Measurements from ENCODE around the gene TADA1. TPM values are rescaled to one million over a fixed set of nuclear protein-coding genes. Genes with fewer than 3 reads are reported as not detected.

Gene TADA1
- total RNA-seq, 1 experiment from 2014 or later = 14.7 TPM

DNA sequence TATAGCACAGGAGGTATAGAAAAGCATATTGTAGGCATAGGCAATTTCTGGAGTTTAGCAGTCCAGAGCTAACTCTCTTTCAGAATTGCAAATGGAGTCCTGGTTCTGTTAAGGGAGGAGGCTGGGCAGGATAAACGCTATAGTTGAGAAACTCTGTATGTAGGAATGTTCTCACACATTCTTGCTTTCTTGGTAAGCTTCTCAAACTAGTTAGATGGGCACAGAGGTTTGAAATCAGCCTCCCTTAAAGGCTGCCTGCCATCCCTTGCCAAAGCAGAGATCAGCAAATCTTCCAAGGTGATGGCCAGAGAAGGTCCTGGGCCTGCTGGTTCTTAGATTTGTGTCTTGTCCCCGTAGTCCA, 42.9 kb upstream of the TADA1 start:
- Mint-ChIP-seq H3K27me3 (ENCODE audit: insufficient read depth, unreplicated experiment) (no peaks in the 10 kb centered on the region), H3K27ac (ENCODE audit: low read depth, unreplicated experiment) (no peak overlapping the region), H3K4me1 (ENCODE audit: insufficient read depth, unreplicated experiment) (peaks cover 6% of the 10 kb centered on the region), H3K4me3 (ENCODE audit: unreplicated experiment) (no peak overlapping the region), H3K36me3 (ENCODE audit: insufficient read depth, unreplicated experiment) (no peaks in the 10 kb centered on the region), H3K9me3 (ENCODE audit: unreplicated experiment) (no peaks in the 10 kb centered on the region)
- TF ChIP-seq, protein P1, sequence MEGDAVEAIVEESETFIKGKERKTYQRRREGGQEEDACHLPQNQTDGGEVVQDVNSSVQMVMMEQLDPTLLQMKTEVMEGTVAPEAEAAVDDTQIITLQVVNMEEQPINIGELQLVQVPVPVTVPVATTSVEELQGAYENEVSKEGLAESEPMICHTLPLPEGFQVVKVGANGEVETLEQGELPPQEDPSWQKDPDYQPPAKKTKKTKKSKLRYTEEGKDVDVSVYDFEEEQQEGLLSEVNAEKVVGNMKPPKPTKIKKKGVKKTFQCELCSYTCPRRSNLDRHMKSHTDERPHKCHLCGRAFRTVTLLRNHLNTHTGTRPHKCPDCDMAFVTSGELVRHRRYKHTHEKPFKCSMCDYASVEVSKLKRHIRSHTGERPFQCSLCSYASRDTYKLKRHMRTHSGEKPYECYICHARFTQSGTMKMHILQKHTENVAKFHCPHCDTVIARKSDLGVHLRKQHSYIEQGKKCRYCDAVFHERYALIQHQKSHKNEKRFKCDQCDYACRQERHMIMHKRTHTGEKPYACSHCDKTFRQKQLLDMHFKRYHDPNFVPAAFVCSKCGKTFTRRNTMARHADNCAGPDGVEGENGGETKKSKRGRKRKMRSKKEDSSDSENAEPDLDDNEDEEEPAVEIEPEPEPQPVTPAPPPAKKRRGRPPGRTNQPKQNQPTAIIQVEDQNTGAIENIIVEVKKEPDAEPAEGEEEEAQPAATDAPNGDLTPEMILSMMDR (IDR thresholded peaks at IDR 0.05; ENCODE audit: unreplicated experiment) = no peak
- POLR2A ChIA-PET = no interaction called here
- no TSS peak for BruUV-seq (replicated peaks)
- DNase-seq (ENCODE audit: unreplicated experiment) = no peak
- CTCF ChIA-PET = interaction anchor here (0.6 to 32.8 kb wide), 4 partner anchors 9 to 301 kb away, joined by 3 to 1662 read pairs (median 9); no protein-coding TSS in a partner anchor
- intact Hi-C loops (cut with micrococcal nuclease) = loop anchor here (10.0 kb wide), 1 partner anchor 206 kb away; no protein-coding TSS in a partner anchor

DNA sequence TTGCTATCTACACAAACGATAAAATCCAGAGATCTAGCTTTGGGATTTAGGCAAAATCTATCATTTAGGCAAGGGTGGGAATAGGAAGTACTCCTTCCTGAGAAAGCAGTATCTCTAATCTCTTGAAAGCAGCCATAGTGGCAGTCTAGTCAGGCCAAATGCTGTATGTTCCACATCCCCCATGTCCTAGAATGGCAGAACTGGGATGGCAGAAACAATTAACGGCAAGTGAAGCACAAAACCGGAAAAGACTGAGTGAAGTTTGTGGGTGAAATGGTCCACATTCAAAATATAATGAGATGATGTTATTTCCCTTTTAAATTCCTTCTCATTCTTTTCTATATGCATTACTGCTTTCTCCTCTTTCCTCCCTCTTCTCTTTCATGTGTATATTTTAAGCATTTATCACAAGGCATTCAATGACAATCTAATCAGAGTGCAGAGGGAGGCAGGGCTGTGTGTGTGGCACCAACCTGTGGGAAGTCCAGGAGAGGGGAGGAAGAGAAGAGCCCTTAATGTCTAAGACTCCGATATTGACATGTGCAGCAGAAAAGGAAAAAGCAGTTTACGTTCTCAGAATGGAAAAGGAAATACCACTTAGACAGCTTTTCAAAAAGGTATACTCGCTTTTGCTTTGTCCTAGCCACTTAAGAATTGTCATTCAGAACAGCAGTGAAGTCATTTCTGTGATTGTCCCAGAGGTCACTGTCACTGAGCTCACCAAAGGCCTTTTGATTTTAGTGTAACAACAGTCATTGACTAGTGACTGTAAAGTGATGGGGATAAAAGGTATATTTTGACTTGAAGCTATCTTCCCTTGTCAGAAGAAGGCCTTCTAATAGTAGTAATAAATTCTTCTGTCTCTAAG, 42.3 kb upstream of the TADA1 start:
- BruUV-seq (replicated peaks) = no TSS peak
- intact Hi-C loops (cut with micrococcal nuclease) = loop anchor here (10.0 kb wide), 1 partner anchor 206 kb away; no protein-coding TSS in a partner anchor

DNA sequence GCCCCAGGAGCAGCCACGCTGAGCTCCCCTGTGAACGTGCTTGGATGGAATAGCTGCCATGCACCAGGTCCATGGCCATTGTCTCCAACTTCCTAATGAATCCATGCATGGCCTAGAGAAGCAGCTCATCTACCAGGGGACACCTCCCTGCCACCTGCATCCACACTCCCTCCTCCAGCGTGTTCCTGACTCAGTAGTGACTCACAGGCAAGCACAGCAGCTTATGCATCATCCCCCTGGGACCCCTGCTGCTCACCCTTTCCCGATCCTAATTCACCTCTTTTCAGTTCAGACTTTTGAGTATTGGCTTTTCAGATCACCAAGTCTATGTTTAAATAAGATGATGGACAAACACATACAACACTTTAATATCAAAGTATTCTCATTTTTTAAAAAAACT, 39.9 kb upstream of the TADA1 start:
- TF ChIP-seq, protein P1 (IDR thresholded peaks at IDR 0.05; ENCODE audit: unreplicated experiment) = no peak
- Mint-ChIP-seq H3K27ac (ENCODE audit: low read depth, unreplicated experiment) (no peak overlapping the region), H3K4me3 (ENCODE audit: unreplicated experiment) (no peak overlapping the region), H3K27me3 (ENCODE audit: insufficient read depth, unreplicated experiment) (no peaks in the 10 kb centered on the region), H3K4me1 (ENCODE audit: insufficient read depth, unreplicated experiment) (peaks cover 6% of the 10 kb centered on the region), H3K36me3 (ENCODE audit: insufficient read depth, unreplicated experiment) (peaks cover 6% of the 10 kb centered on the region), H3K9me3 (ENCODE audit: unreplicated experiment) (no peaks in the 10 kb centered on the region)
- BruUV-seq (replicated peaks) = no TSS peak
- ChIA-PET CTCF (interaction anchor here (0.6 to 32.8 kb wide), 3 partner anchors 142 to 527 kb away, joined by 3 to 1662 read pairs (median 5); no protein-coding TSS in a partner anchor), POLR2A (interaction anchor here (0.7 to 2.0 kb wide), 2 partner anchors 9 to 58 kb away, joined by 4 to 5 read pairs; no protein-coding TSS in a partner anchor)
- peak; percentile 56 for DNase-seq (ENCODE audit: unreplicated experiment)
- intact Hi-C loops (cut with micrococcal nuclease) = loop anchor here (10.0 kb wide), 1 partner anchor 209 kb away; no protein-coding TSS in a partner anchor

More for the DNA sequence above, 42.3 kb upstream of the TADA1 start:
- Mint-ChIP-seq H3K4me3 (ENCODE audit: unreplicated experiment) (no peak overlapping the region), H3K9me3 (ENCODE audit: unreplicated experiment) (no peaks in the 10 kb centered on the region), H3K4me1 (ENCODE audit: insufficient read depth, unreplicated experiment) (peaks cover 6% of the 10 kb centered on the region), H3K36me3 (ENCODE audit: insufficient read depth, unreplicated experiment) (peaks cover 5% of the 10 kb centered on the region), H3K27me3 (ENCODE audit: insufficient read depth, unreplicated experiment) (no peaks in the 10 kb centered on the region), H3K27ac (ENCODE audit: low read depth, unreplicated experiment) (no peak overlapping the region)
- POLR2A ChIA-PET = no interaction called here
- DNase-seq (ENCODE audit: unreplicated experiment) = no peak
- CTCF ChIA-PET = interaction anchor here (0.6 to 32.8 kb wide), 5 partner anchors 8 to 302 kb away, joined by 3 to 1662 read pairs (median 8); no protein-coding TSS in a partner anchor
- TF ChIP-seq, protein P1 (IDR thresholded peaks at IDR 0.05; ENCODE audit: unreplicated experiment) = no peak

DNA sequence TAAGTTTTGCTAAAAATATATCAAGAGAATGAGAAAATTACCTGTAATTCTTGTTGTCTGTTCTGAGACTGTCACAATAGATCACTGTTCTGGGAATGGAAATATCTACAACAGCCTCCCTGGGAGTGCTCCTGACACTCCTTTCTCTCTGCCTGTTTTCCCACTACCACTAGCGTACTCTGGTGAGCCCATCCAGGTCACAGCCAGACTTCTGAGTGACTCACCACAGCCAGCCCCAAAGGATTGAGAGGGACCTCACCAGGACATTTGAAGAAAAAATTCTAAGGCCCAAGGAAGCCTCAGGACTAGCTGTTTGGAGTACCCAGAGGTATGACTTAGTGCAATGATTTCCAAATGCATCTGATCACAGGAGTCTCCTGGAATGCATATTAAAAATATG, 39.0 kb upstream of the TADA1 start:
- intact Hi-C loops (cut with micrococcal nuclease) = loop anchor here (10.0 kb wide), 1 partner anchor 210 kb away; no protein-coding TSS in a partner anchor
- Mint-ChIP-seq H3K4me3 (ENCODE audit: unreplicated experiment) (no peak overlapping the region), H3K27me3 (ENCODE audit: insufficient read depth, unreplicated experiment) (no peaks in the 10 kb centered on the region), H3K27ac (ENCODE audit: low read depth, unreplicated experiment) (no peak overlapping the region), H3K36me3 (ENCODE audit: insufficient read depth, unreplicated experiment) (peaks cover 6% of the 10 kb centered on the region), H3K4me1 (ENCODE audit: insufficient read depth, unreplicated experiment) (peaks cover 6% of the 10 kb centered on the region), H3K9me3 (ENCODE audit: unreplicated experiment) (no peaks in the 10 kb centered on the region)
- BruUV-seq (replicated peaks) = no TSS peak
- POLR2A ChIA-PET = interaction anchor here (2.0 kb wide), 1 partner anchor 8 kb away, joined by 5 read pairs; no protein-coding TSS in a partner anchor
- TF ChIP-seq, protein P1 (IDR thresholded peaks at IDR 0.05; ENCODE audit: unreplicated experiment) = no peak
- no peak for DNase-seq (ENCODE audit: unreplicated experiment)
- CTCF ChIA-PET = interaction anchor here (0.5 to 32.8 kb wide), 6 partner anchors 31 to 352 kb away, joined by 3 to 1662 read pairs (median 4); no protein-coding TSS in a partner anchor

All from MCF 10A (cell line).